GM12878 (cell line): ENCODE results near the gene PNLIPRP2.

Experiments
- BACH1 ChIP-seq: fragments of 450-650 bp; IDR thresholded peaks from 2 replicates; pipeline ENCODE4 v1.6.1; 2017; ENCODE audit warnings: mild to moderate bottlenecking, borderline replicate concordance
- BRCA1 ChIP-seq: IDR thresholded peaks from 2 replicates; pipeline ENCODE4 v1.6.1; 2011; ENCODE audit warnings: low read depth, low read length, improper control_type of control experiment
- CTCF ChIP-seq, 3 experiments: IDR thresholded peaks in 2 of 3; conservative IDR thresholded peaks in 1 of 3; 2 replicates each; pipeline ENCODE4 v1.5.1; 2011; ENCODE audit warnings: low read depth in 3 of 3, low read length in 3 of 3, mild to moderate bottlenecking in 3 of 3, control low read depth in 2 of 3, moderate library complexity in 2 of 3, inconsistent platforms in 1 of 3, mixed read lengths in 1 of 3; ENCODE audit not compliant: control insufficient read depth in 2 of 3, insufficient read depth in 1 of 3; ENCODE audit errors: extremely low read depth in 1 of 3
- EP300 ChIP-seq, 2 experiments: fragments of 150-350 bp in 1 of 2; IDR thresholded peaks; 2 replicates each; pipeline ENCODE4 v1.6.1; 2011 to 2012; ENCODE audit warnings: low read depth in 2 of 2, low read length in 2 of 2, borderline replicate concordance in 1 of 2, improper control_type of control experiment in 1 of 2, inconsistent platforms in 1 of 2; ENCODE audit not compliant: control insufficient read depth in 1 of 2
- MXI1 ChIP-seq: fragments of 150-350 bp; IDR thresholded peaks from 2 replicates; pipeline ENCODE4 v1.6.1; 2011; ENCODE audit warnings: low read depth, mild to moderate bottlenecking, inconsistent platforms, low read length, improper control_type of control experiment

GRCh38 chr10:116599991-116600390 is 20.8 kb upstream of the PNLIPRP2 start:
- TF ChIP-seq EP300 (IDR thresholded peaks at IDR 0.05; ENCODE audit: borderline replicate concordance in 1 of 2, control insufficient read depth in 1 of 2, low read depth in 2 of 2, low read length in 2 of 2) (no peak), MXI1 (no peak), BACH1 (no peak), BRCA1 (no peak), CTCF (IDR thresholded peaks at IDR 0.05 in 2 of 3, conservative IDR thresholded peaks at IDR 0.05 in 1 of 3; ENCODE audit: control insufficient read depth in 2 of 3, extremely low read depth in 1 of 3, insufficient read depth in 1 of 3, low read depth in 3 of 3, low read length in 3 of 3) (no peak)
